RWPE1 (cell line): Measurements from ENCODE around the gene CES3.
"Not testable (repeated sequence)": the region's sequence is repeated elsewhere in the genome, so short reads cannot be mapped to it uniquely, and the experiment has no call there.

Experiments
- CTCF ChIA-PET: fragments of 350-600 bp; sonication (Branson Sonifier 250); formaldehyde crosslinking; extraction: SDS; loops from one replicate; lab custom pipeline; 2021; lab: Yijun Ruan, JAX
- POLR2A ChIA-PET: fragments of 400-600 bp; formaldehyde crosslinking; extraction: SDS; loops from one replicate; lab custom pipeline; 2020; ENCODE audit warnings: antibody characterized with exemption; ENCODE audit not compliant: low non-redundant PET; lab: Yijun Ruan, JAX
- DNase-seq: peaks from one replicate; pipeline ENCODE4 v3.0.0; 2012; ENCODE audit warnings: low spot score
- H3K27ac ChIP-seq: fragments of 450-650 bp; 2 replicates; pipeline ENCODE4 v1.5.1; 2017
- CTCF ChIP-seq: fragments of 450-650 bp; conservative IDR thresholded peaks from 2 replicates; pipeline ENCODE4 v1.5.1; 2017; ENCODE audit warnings: low read depth, mild to moderate bottlenecking

The CES3 gene

GRCh38 chr16:66942981-66943380 is 18.1 kb upstream of the CES3 start:
- H3K27ac ChIP-seq: peak overlapping the region; percentile 24
- TF ChIP-seq CTCF: no peak
- CTCF ChIA-PET: interaction anchor here (0.6 to 2.7 kb wide), 3 partner anchors 11 to 48 kb away, joined by 4 to 12 read pairs (median 6); no protein-coding TSS in a partner anchor
- DNase-seq: no peak
- POLR2A ChIA-PET: interaction anchor here (0.6 kb wide), 1 partner anchor 27 kb away, joined by 3 read pairs; no protein-coding TSS in a partner anchor

- CTCF ChIA-PET: interaction anchor here (1.6 to 2.7 kb wide), 2 partner anchors 10 to 49 kb away, joined by 6 to 12 read pairs; no protein-coding TSS in a partner anchor
- peak overlapping the region; percentile 24 for H3K27ac ChIP-seq
- DNase-seq: no peak
- no peak for TF ChIP-seq CTCF
- POLR2A ChIA-PET: interaction anchor here (0.6 kb wide), 1 partner anchor 28 kb away, joined by 3 read pairs; no protein-coding TSS in a partner anchor
Measured at GRCh38 chr16:66943426-66944053, 17.5 kb upstream of the CES3 start.

DNA sequence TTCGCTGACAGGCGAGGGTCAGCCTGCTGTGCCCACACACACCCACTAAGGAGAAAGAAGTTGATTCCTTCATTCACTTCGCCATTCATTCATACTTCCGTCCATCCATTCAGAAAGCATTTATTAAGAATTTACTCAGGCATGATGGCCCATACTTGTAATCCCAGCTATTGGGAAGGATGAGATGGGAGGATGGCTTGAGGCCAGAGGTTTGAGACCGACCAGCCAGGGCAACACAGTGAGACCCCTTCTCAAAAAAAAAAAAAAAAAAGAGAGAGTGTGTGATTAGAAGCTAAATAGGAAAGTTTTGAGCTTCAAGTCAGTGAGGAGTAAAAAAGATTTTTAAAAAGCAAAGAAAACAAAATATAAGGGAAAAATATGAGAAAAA is 17.0 kb upstream of the CES3 start:
- ChIA-PET POLR2A (interaction anchor here (0.6 kb wide), 1 partner anchor 8 kb away, joined by 3 read pairs; no protein-coding TSS in a partner anchor), CTCF (interaction anchor here (2.7 kb wide), 1 partner anchor 10 kb away, joined by 6 read pairs; no protein-coding TSS in a partner anchor)
- TF ChIP-seq CTCF: no peak
- peak overlapping the region; percentile 42 for H3K27ac ChIP-seq
- DNase-seq: no peak

DNA sequence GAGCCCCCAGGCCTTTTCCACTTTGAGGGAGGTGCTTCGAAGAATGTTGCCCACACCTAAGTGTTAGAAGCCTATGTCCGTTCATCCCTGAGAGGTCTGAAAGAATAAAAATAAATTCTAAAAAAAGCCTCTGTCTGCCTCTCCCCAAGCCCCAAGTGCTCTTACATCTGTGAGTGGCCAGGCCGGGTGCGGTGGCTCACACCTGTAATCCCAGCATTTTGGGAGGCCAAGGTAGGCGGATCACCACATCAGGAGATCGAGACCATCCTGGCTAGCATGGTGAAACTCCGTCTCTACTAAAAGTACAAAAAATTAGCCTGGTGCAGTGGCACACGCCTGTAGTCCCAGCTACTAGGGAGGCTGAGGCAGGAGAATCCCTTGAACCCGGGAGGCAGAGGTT is 16.1 kb upstream of the CES3 start:
- DNase-seq, POLR2A ChIA-PET: not testable (repeated sequence)
- peak overlapping the region; percentile 42 for H3K27ac ChIP-seq
- CTCF ChIA-PET: interaction anchor here (1.0 to 2.7 kb wide), 2 partner anchors 9 to 49 kb away, joined by 4 to 6 read pairs; no protein-coding TSS in a partner anchor

GRCh38 chr16:66945939-66946338 is 15.1 kb upstream of the CES3 start:
- no peak for DNase-seq
- POLR2A ChIA-PET: no interaction called here
- CTCF ChIA-PET: interaction anchor here (0.6 to 1.0 kb wide), 4 partner anchors 50 to 239 kb away, joined by 3 to 7 read pairs (median 4); no protein-coding TSS in a partner anchor
- TF ChIP-seq CTCF: no peak
- peak overlapping the region; percentile 42; the same call in 1 of the 2 replicates for H3K27ac ChIP-seq

- CTCF ChIA-PET: interaction anchor here (0.6 to 1.5 kb wide), 4 partner anchors 68 to 239 kb away, joined by 3 to 7 read pairs (median 4); no protein-coding TSS in a partner anchor
- 0 out of 2 replicates have a peak overlapping the region, but pooled peaks have one; percentile 4 for H3K27ac ChIP-seq
- no peak for DNase-seq
- no peak for TF ChIP-seq CTCF
- POLR2A ChIA-PET: no interaction called here
Measured at GRCh38 chr16:66946541-66946940, 14.5 kb upstream of the CES3 start.

DNA sequence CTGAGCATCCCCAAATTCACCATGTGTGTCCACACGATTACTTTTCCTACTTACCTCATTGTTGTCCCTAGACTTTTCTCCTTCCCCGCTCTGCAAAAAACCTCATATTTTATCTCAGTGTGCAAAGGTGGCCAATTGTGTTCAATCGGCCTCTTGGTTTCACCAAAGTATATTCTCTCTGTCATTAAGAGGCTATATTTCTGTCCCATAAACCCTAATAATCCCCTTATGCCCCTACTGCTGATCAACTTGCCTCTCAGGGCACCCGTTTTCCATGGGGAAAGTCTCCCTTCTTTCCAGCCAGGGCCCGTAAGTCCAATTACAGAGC is 14.1 kb upstream of the CES3 start:
- ChIA-PET POLR2A (no interaction called here), CTCF (interaction anchor here (0.6 to 1.5 kb wide), 4 partner anchors 68 to 406 kb away, joined by 3 to 6 read pairs (median 3); no protein-coding TSS in a partner anchor)

More for the DNA sequence above, 14.1 kb upstream of the CES3 start:
- H3K27ac ChIP-seq: no peak overlapping the region
- no peak for DNase-seq
- TF ChIP-seq CTCF: no peak
